Testis (tissue), 3 donors: ENCODE results near the gene TUBGCP6. TPM values are rescaled to one million over a fixed set of nuclear protein-coding genes. Genes with fewer than 3 reads are reported as not detected.
A peak's percentile ranks its signal among the peaks of the same experiment; 100 is the strongest.

Experiments
- DNase-seq: peaks from one replicate; pipeline ENCODE4 v3.0.0-alpha.2; 2019
- H3K27ac ChIP-seq, 2 donors: fragments of 200-600 bp; sonication (generic); one replicate each; pipeline ENCODE4 v1.5.1; 2019
- H3K27me3 ChIP-seq: fragments of 200-600 bp; sonication (generic); one replicate; pipeline ENCODE4 v1.5.1; 2019
- H3K36me3 ChIP-seq: fragments of 200-600 bp; sonication (generic); one replicate; pipeline ENCODE4 v1.5.1; 2017; ENCODE audit warnings: low read depth; ENCODE audit errors: missing control alignments
- H3K4me1 ChIP-seq: fragments of 200-600 bp; sonication (generic); one replicate; pipeline ENCODE4 v1.5.1; 2019
- H3K4me3 ChIP-seq, 2 donors: fragments of 200-600 bp; sonication (generic); one replicate each; pipeline ENCODE4 v1.5.1; 2017 to 2019
- H3K9me3 ChIP-seq: fragments of 200-600 bp; sonication (generic); one replicate; pipeline ENCODE4 v1.5.1; 2017
- POLR2A ChIP-seq: fragments of 450-650 bp; IDR thresholded peaks from one replicate; pipeline ENCODE4 v1.6.1; 2017; ENCODE audit warnings: antibody characterized with exemption, mild to moderate bottlenecking, moderate library complexity
- WGBS, 2 donors: methylation state at CpG; one replicate each; pipeline ENCODE4 v1.1.5; 2018; 5-methylcytosine and 5-hydroxymethylcytosine counted together
- intact Hi-C: fragments of 100-400 bp; cut with DNase I; formaldehyde crosslinking; loops from one replicate; pipeline ENCODE4 v1.15.1; 2023; ENCODE audit warnings: low total_unique reads
- polyA plus RNA-seq: library from polyadenylated mRNA; stranded (reverse); fragments of 350-450 nt; fragmentation: Illumina TruSeq; extraction: RNeasy Lipid Tissue Mini Kit (QIAGEN cat#74804); gene quantifications from one replicate; pipeline ENCODE4 v1.2.3, GENCODE V29; 2014; ENCODE audit warnings: low read depth, low replicate concordance; ENCODE audit not compliant: insufficient read depth
- total RNA-seq, 2 donors: library from RNA; depleted of rRNA; stranded (reverse); fragments of >200 nt; gene quantifications; one replicate each; pipeline ENCODE4 v1.2.3, GENCODE V29; 2016
- TF ChIP-seq, protein P1 (sequence below), 3 experiments: fragments of 450-650 bp in 2 of 3; fragments of 200-600 bp in 1 of 3; sonication (generic) in 1 of 3; IDR thresholded peaks; one replicate each; pipeline ENCODE4 v1.5.1; 2016 to 2019; ENCODE audit warnings: antibody characterized with exemption in 3 of 3, mild to moderate bottlenecking in 2 of 3, moderate library complexity in 1 of 3

The TUBGCP6 gene
- total and polyA plus RNA-seq, 3 donors from 2014 or later = 40.2 to 143 (median 136) TPM

DNA sequence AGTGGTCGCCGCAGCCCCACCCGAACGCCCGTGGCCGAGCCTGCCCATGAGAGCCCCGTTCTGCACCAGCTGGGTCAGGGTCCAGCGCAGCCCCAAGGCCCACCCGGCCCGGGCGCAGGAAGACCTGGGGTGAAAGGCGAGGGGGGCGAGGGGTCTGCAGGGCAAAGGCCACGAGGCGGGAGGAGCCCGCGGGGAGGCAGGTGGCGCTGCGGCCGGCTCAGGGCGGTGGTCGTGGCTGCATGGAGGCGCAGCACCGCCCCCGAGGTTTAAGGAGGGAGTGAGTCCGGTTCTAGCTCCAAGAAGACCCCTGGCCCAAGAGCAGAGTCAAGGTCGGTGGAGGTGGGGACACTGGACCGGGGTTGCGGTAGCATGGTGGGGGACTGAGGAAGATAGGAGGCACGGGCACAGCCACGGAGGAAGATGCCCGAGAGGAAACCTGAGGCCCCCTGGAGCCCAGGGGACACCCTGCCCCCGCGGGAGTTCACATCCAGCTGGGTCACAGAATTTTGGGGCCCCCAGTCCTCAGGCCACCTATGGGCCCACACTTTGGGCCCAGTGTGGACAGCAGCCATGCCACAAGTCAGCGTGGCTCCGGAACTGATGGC lies 6.8 kb upstream of the TUBGCP6 start:
- Histone ChIP-seq H3K27ac (peak overlapping the region; percentile 37 to 71), H3K27me3 (no peaks in the 10 kb centered on the region), H3K4me1 (peaks cover 11% of the 10 kb centered on the region), H3K4me3 (peak overlapping the region; percentile 62 to 69), H3K9me3 (no peaks in the 10 kb centered on the region), H3K36me3 (no peaks in the 10 kb centered on the region)
- DNase-seq = no peak
- no peak for TF ChIP-seq POLR2A
- TF ChIP-seq, protein P1, sequence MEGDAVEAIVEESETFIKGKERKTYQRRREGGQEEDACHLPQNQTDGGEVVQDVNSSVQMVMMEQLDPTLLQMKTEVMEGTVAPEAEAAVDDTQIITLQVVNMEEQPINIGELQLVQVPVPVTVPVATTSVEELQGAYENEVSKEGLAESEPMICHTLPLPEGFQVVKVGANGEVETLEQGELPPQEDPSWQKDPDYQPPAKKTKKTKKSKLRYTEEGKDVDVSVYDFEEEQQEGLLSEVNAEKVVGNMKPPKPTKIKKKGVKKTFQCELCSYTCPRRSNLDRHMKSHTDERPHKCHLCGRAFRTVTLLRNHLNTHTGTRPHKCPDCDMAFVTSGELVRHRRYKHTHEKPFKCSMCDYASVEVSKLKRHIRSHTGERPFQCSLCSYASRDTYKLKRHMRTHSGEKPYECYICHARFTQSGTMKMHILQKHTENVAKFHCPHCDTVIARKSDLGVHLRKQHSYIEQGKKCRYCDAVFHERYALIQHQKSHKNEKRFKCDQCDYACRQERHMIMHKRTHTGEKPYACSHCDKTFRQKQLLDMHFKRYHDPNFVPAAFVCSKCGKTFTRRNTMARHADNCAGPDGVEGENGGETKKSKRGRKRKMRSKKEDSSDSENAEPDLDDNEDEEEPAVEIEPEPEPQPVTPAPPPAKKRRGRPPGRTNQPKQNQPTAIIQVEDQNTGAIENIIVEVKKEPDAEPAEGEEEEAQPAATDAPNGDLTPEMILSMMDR (IDR thresholded peaks at IDR 0.05) = no peak
- WGBS, 2 donors = 8 to 26% methylated on average over 10 to 36 of the region's 36 CpGs
- intact Hi-C loops = no loop called here

DNA sequence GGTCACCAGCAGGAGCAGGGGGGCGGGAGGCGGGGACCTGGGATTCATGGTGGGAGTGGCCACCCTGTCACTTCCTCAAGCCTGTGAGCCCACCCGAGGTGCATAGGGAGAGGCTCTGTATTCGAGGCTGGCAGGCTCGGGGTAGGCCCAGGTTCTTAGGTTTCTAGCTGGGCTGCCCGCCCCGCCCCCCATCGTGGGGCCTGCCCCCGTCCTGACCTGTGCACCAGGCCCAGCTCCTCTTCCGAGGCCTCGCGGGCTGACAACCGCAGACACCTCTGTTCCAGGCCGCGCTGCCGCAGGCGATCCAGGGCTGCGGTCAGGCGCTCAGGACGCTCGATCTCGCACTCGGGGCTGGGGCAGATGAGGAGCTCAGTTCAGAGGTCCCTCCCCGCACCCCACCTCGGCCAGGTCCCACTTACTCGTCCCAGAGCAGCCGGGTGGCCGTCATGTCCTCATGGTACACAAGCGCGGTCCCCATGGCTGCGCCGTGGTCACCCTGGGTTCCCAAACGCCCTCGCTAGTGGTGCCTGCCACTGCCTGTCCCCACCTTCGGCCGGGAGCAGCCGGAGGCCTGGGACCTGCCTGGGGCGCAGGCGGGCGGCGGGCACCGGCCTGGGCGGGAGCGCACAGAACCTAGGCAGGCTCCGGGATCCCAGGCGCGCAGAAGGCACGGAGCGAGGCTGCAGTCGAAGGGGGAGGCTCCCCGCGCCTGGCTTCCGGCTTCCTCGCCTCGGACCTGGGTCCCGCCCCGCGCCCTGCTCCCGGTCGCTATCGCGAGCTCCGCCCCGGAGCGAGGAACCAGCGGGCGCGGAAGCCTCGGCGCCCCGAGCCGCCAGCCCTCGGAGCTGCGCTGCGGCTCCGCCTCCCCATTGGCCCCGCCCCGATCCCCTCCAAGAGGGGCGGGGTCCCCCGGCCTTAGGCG lies 6.0 kb upstream of the TUBGCP6 start, which contains the start of gene HDAC10:
HDAC10 (minus strand) TSS at position 711 of the 922 bp plus-strand sequence; CDS start at position 478, 233 bp downstream.
- Histone ChIP-seq H3K9me3 (no peaks in the 10 kb centered on the region), H3K27ac (peak within 1 kb of the TSS; percentile 37 to 71), H3K4me1 (peaks cover 14% of the 10 kb centered on the region), H3K4me3 (peak within 1 kb of the TSS; percentile 62 to 69), H3K27me3 (no peaks in the 10 kb centered on the region), H3K36me3 (no peaks in the 10 kb centered on the region)
- peak; percentile 80 for DNase-seq
- no peak for TF ChIP-seq POLR2A
- TF ChIP-seq, protein P1 (IDR thresholded peaks at IDR 0.05) = no peak
- intact Hi-C loops = no loop called here
- 2 to 3% methylated on average over 13 to 63 of the region's 81 CpGs for WGBS, 2 donors

DNA sequence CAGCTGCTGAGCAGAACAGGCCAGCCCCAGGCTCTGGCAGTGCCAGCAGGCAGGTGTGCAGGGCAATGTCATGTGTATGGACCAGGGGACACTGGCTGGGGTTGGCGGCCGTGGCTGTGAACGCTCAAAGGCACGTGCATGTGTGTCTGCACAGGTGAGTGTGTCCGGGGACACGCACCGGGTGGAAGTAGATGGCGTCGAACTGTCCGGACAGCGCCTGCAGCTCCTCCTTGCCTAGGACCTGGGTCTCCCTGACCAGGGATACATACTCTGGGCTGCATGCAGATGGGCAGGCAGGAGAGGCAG lies 5.4 kb upstream of the TUBGCP6 start:
- WGBS, 2 donors = 79 to 90% methylated on average over 4 to 11 of the region's 11 CpGs
- H3K36me3 ChIP-seq = no peaks in the 10 kb centered on the region
- no peaks in the 10 kb centered on the region for H3K9me3 ChIP-seq
- H3K27ac ChIP-seq = no peak overlapping the region
- H3K27me3 ChIP-seq = no peaks in the 10 kb centered on the region
- DNase-seq = no peak
- intact Hi-C loops = no loop called here
- H3K4me3 ChIP-seq = peak overlapping the region in 1 of 2 donors; percentile 69
- TF ChIP-seq, protein P1 (IDR thresholded peaks at IDR 0.05) = no peak
- no peak for TF ChIP-seq POLR2A
- peaks cover 19% of the 10 kb centered on the region for H3K4me1 ChIP-seq

DNA sequence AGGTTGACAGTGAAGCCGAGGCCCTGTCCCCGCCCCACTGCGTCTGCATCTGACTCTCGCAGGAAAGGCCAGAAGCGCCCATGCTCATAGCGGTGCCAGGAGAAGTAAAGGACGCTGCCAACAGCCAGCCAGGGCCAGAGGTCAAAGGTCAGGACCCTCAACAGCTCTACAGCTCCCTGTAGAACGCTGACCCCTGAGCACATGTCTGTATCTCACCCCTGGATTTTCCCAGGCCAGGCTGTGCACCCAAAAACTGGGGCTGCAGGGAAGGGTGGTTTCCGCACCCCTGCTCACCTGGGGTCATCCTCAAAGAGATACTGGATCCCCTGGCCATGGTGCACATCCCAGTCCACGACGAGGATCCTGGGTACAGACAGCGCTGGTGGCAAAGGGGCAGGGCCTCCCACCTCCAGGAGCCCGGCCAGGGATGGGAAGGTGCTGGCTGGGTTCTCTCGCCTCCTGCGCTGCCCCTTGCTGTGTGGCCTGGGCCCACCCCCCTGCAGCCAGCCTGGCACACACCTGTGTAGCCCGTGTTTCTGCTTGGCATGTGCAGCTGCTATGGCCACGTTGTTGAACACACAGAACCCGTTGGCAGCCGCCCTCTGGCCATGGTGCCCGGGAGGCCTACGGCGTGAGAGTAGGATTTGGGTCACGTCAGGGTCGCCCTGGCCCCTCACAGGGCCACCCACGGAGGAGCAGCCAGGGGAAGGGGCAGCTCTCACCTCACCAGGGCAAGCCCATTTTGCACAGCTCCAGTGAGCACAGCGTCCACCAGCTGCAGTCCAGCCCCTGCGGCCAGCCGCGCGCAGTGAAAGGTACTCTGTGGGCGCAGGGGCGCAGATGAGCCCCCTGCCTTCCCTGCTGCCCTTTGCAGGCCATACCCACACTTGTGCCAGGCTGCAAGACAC lies 4.8 kb upstream of the TUBGCP6 start:
- DNase-seq = no peak
- Histone ChIP-seq H3K27ac (no peak overlapping the region), H3K36me3 (no peaks in the 10 kb centered on the region), H3K27me3 (no peaks in the 10 kb centered on the region), H3K4me3 (no peak overlapping the region), H3K9me3 (no peaks in the 10 kb centered on the region), H3K4me1 (peaks cover 19% of the 10 kb centered on the region)
- WGBS, 2 donors = 84 to 89% methylated on average over 16 to 32 of the region's 32 CpGs
- TF ChIP-seq POLR2A = no peak
- TF ChIP-seq, protein P1 (IDR thresholded peaks at IDR 0.05) = no peak
- intact Hi-C loops = no loop called here
